Activated naive CD8-positive, alpha-beta T cell treated with anti-CD3 and anti-CD28 coated beads, Interleukin-2, amount 50 U/mL, for 16 hours (primary cell): ENCODE data around the gene LRRC40.
"Not testable (repeated sequence)": the region's sequence is repeated elsewhere in the genome, so short reads cannot be mapped to it uniquely, and the experiment has no call there.

Experiments used
- DNase-seq: peaks from one replicate; pipeline ENCODE4 v3.0.0-alpha.2; 2020; ENCODE audit warnings: low read depth, low spot score

LRRC40 gene

DNA sequence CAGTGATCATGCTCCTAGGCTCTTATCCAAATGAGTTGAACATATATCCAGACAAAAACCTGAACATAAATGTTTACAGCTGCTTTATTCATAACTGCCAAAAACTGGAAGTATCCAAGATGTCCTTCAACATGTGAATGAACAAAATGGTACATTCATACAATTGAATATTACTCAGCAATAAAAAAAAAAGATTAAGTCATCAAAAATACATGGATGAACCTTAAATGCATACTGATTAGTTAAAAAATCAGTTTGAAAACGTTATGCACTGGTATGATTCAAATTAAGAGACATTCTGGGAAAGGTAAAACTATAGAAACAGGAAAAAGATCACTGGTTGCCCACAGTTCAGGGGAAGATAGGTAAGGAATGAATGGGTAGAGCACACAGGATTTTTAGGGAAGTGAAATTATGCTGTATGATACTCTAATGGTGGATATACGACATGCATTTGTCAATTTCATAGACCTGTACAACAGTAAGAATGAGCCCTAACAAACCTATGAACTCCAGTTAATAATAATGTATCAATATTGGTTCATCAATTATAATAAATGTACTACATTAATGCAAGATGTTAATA is 3.1 kb downstream of the LRRC40 start:
- no peak for DNase-seq

- DNase-seq: no peak
Measured at GRCh38 chr1:70200065-70200464, 5.3 kb downstream of the LRRC40 start.

GRCh38 chr1:70196333-70196732 is 9.0 kb downstream of the LRRC40 start:
- no peak for DNase-seq

- DNase-seq: no peak
Measured at GRCh38 chr1:70195342-70195741, 10.0 kb downstream of the LRRC40 start.

GRCh38 chr1:70194601-70195000 is 10.8 kb downstream of the LRRC40 start:
- DNase-seq: no peak

DNA sequence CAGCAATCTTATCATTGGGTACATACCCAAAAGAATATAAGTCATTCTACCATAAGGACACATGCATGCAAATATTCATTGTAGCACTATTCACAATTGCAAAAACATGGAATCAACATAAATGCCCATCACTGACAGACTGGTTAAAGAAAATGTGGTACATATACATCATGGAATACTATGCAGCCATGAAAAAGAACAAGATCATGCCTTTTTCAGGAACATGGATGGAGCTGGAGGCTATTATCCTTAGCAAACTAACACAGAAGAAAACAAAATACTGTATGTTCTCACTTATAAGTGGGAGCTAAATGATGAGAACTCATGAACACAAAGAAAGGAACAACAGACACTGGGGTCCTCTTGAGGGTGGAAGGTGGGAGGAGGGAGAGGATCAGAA is 12.9 kb downstream of the LRRC40 start:
- not testable (repeated sequence) for DNase-seq

DNA sequence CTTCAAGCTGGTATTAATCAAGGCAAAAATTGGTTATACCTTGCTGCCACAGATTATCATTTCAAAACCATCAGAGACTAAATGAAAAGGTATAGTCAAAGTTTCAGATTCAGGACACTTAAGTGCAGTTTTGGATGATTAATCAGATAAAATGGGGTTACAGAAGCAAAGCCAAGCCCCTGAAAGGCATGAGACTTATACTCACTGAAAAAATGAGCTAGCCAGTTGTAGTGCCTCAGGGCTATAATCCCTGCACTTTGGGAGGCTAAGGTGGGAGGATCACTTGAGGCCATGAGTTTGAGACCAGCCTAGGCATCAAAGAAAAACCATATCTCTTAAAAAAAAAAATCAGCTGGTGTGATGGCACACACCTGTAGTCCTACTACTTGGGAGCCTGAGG is 15.2 kb downstream of the LRRC40 start:
- no peak for DNase-seq

GRCh38 chr1:70188522-70188921 is 16.9 kb downstream of the LRRC40 start:
- DNase-seq: no peak

- not testable (repeated sequence) for DNase-seq
Measured at GRCh38 chr1:70185181-70185580, 20.2 kb downstream of the LRRC40 start.

- DNase-seq: no peak
Measured at GRCh38 chr1:70171512-70171911, 33.9 kb downstream of the LRRC40 start.

DNA sequence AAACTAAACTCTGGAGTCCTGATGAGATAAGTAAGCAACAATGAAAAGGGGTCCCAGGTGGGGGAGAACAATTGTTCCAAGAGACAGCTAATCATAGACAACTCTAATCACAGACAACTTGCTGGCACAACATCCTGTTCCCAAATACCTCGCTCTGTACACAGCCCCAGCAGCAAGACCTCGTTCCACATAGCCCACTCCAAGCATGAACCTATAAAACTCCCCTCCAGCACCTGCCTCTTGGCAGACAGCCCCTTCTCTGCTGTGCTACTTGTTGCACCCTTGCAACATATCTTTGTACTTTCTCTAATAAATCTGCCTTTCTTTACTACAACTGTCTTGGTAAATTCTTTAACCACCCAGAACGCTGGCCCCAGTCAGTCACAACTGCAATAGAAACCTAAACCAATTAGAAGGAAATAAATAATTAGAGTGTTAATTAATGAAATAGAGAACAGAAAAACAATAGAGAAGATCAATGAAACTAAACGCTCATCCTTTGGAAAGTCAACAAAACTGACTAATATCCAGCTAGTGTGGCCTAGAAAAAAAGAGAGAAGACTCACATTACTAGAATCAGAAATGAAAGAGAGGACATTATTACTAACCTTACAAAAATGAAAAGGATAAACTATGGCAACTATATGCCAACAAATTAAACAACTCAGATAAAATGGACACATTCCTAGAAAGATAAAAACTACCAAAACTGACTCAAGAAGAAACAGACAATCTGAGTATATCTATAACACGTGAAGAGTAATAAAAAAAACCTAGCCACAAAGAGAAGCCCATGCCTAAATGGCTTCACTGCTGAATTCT is 36.1 kb downstream of the LRRC40 start:
- no peak for DNase-seq

DNA sequence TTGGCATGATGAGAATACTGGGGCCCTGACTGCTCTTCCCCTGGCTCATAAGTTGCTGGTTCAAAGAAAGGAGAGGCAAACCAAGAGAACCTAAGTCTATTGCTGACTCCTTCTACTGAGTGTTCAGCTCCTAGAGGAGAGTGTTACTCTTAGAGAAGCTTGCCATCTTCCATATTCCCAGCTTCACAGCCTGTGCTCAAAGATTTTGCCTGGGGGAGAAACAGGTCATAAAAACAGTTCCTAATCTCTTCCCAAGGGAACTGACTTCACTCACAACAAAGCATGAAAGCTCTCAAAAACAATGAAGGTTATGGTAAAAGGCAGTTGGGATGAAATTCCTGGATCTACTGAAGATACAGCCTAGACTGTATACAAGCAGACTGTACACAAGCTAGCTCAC is 37.1 kb downstream of the LRRC40 start:
- DNase-seq: no peak

DNA sequence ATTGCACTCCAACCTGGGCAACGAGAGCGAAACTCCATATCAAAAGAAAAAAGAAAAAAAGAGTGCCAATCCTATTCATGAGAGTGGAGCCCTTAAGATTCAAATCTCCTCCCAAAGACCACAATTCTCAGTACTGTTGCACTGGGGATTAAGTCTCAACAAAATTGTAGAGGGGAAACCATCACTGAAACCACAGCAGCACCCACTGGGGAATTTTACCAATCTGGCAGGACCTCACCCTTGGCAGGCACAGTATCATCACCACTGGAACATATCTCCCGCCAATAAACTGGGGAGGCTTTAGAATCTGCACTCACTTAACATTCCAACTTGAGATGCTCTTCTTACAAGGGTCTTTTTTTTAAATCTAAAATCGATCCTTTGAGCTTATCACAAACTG is 41.0 kb downstream of the LRRC40 start:
- no peak for DNase-seq

- no peak for DNase-seq
Measured at GRCh38 chr1:70156529-70157120, 48.8 kb downstream of the LRRC40 start.

GRCh38 chr1:70153739-70154138 is 51.6 kb downstream of the LRRC40 start:
- no peak for DNase-seq

GRCh38 chr1:70150444-70150843 is 54.9 kb downstream of the LRRC40 start:
- DNase-seq: no peak

DNA sequence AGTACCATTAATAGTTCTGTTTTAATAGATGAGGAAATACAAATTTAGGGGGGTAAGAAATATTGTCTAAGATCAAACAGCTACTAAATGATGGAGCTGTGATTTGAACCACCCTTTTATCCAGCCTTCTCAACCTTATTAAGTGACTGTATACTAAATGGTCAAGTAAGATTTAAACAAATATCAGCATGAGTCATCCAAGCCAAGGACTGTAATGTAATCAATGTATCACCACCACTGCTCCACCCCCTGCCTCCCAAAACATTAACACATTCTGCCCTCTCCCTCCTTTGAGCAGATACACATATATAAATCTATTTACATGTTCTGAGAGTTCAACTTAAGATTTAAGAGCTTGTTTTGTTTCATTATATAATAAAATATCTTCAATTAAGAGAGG is 58.9 kb downstream of the LRRC40 start:
- no peak for DNase-seq

GRCh38 chr1:70143048-70143659 is 62.2 kb downstream of the LRRC40 start:
- no peak for DNase-seq

DNA sequence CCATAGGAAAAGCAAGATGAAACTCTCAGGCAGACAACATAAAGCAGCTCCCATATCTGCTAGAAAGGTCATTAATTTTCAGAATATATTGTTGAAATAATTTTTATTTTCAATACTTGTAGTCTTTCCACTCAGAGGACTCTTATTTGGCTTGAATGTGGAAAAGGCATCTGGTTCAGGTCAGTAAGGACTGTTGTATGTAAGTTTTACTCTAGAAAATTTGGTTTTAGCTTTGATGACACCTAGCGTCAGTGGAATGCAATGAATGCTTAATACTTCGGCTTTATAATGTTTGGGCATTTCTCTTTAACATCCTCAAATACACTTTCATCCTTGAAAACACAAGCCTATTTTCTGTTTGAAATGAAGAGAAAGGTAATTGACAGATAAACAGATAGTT is 63.3 kb downstream of the LRRC40 start:
- DNase-seq: no peak

GRCh38 chr1:70140894-70141293 is 64.5 kb downstream of the LRRC40 start:
- no peak for DNase-seq

- DNase-seq: no peak
Measured at GRCh38 chr1:70140343-70140742, 65.0 kb downstream of the LRRC40 start.

- no peak for DNase-seq
Measured at GRCh38 chr1:70134148-70134547, 71.2 kb downstream of the LRRC40 start.

- no peak for DNase-seq
Measured at GRCh38 chr1:70117046-70117445, 88.3 kb downstream of the LRRC40 start.
